Measurements from ENCODE around the gene ZNF200.

DNA sequence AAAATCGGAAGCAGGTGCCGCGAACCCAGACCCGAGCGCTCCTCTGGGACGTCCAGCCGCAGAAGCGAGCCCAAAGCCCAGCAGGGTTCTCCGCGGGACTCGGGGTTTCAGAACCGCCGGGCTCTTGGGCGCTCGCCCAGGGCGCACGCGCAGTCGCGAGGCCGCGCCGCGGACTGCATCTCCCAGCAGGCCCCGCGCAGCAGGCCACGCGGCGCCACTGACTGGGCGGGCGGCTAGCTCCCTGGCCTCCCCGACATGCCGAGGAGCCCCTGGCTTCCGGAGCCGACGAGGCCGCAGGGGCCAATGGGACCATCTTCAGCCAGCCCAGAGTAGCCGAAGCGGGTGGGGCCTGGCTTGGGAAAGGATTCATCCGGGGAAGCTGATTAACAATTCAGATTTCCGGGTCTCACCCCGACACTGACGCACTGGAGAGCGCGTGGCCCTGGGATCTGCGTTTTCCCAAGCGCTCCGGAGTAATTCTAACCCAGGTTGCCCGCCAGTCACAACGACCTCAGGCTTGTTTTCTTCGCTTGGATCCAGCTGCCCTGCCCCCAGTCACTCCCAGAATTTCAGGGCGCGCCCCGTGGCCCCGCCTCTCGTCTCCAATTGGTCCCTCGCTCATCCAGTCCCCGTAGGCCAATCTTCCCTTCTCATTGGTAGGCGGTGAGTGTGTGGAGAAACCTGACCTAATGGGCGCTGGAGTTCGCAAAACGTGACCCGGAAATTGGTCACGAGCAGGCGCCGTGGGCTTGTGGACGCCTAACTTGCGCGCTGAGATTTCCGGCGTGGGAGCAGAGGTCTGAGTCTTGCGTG lies 48.0 kb upstream of the ZNF200 start, which contains the start of gene ZNF263:
- TF ChIP-seq GATA3 (IDR thresholded peaks at IDR 0.05; ENCODE audit: low read depth, low read length) = no peak
- TF ChIP-seq GATA2 (IDR thresholded peaks at IDR 0.05; ENCODE audit: low read depth, low read length) = no peak

All from SH-SY5Y (cell line).